PC-3 (cell line): ENCODE data around the gene KCNJ12. TPM values are rescaled to one million over a fixed set of nuclear protein-coding genes. Genes with fewer than 3 reads are reported as not detected.
"Not testable (repeated sequence)": the region's sequence is repeated elsewhere in the genome, so short reads cannot be mapped to it uniquely, and the experiment has no call there.

Source experiments
- ATAC-seq: fragments of 200-7000 bp; cut with Tn5 transposase; 2 replicates; pipeline ENCODE4 v1.9.1; 2020; ENCODE audit warnings: mild to moderate bottlenecking, moderate library complexity
- BruUV-seq: library from RNA; stranded (reverse); fragments of 400-500 nt; replicated peaks from 2 replicates; lab custom pipeline; 2021; lab: Mats Ljungman, UMichigan
- CTCF ChIA-PET: fragments of 300-600 bp; sonication (Branson Sonifier 250); formaldehyde crosslinking; loops from one replicate; lab custom pipeline; 2022; ENCODE audit warnings: antibody characterized with exemption; lab: Charles Lee
- POLR2A ChIA-PET: fragments of 300-600 bp; sonication (Branson Sonifier 250); formaldehyde crosslinking; loops from one replicate; lab custom pipeline; 2022; ENCODE audit warnings: antibody characterized with exemption; ENCODE audit not compliant: unreplicated experiment; lab: Charles Lee
- DNase-seq: peaks from one replicate; pipeline ENCODE4 v3.0.0-alpha.2; 2015
- H2AFZ ChIP-seq: fragments of 300-600 bp; sonication (generic); 2 replicates; pipeline ENCODE4 v1.6.0; 2016; ENCODE audit warnings: antibody characterized with exemption, low read length
- H3F3A ChIP-seq: fragments of 300-600 bp; sonication (generic); one replicate; pipeline ENCODE4 v1.6.0; 2017; ENCODE audit warnings: antibody characterized with exemption, low read length, control low read depth, mild to moderate bottlenecking; ENCODE audit not compliant: unreplicated experiment
- H3K27ac ChIP-seq: fragments of 300-600 bp; sonication (generic); 2 replicates; pipeline ENCODE4 v1.5.1; 2016; ENCODE audit warnings: mild to moderate bottlenecking, low read length
- H3K27me3 ChIP-seq: fragments of 300-600 bp; sonication (generic); 2 replicates; pipeline ENCODE4 v1.6.1; 2016; ENCODE audit warnings: low read length, mixed read lengths
- H3K36me3 ChIP-seq: fragments of 300-600 bp; sonication (generic); 2 replicates; pipeline ENCODE4 v1.6.1; 2016; ENCODE audit warnings: low read depth, mixed run types, low read length, mixed read lengths
- H3K4me1 ChIP-seq: fragments of 300-600 bp; sonication (generic); 2 replicates; pipeline ENCODE4 v1.5.1; 2016; ENCODE audit warnings: low read length; ENCODE audit not compliant: insufficient read depth
- H3K4me2 ChIP-seq: fragments of 300-600 bp; sonication (generic); 2 replicates; pipeline ENCODE4 v1.6.0; 2016; ENCODE audit warnings: low read length
- H3K4me3 ChIP-seq: fragments of 300-600 bp; sonication (generic); 2 replicates; pipeline ENCODE4 v1.5.1; 2016; ENCODE audit warnings: mild to moderate bottlenecking, low read length, mixed read lengths
- H3K79me2 ChIP-seq: fragments of 300-600 bp; sonication (generic); 2 replicates; pipeline ENCODE4 v1.6.1; 2017; ENCODE audit warnings: low read length, mixed read lengths
- H3K9ac ChIP-seq: fragments of 300-600 bp; sonication (generic); 2 replicates; pipeline ENCODE4 v1.6.0; 2016; ENCODE audit warnings: mild to moderate bottlenecking, low read length
- H3K9me2 ChIP-seq: fragments of 300-600 bp; sonication (generic); replicated peaks from 2 replicates; pipeline ENCODE4 v1.6.1; 2016; ENCODE audit warnings: mixed run types, low read length, mixed read lengths
- H3K9me3 ChIP-seq: fragments of 300-600 bp; sonication (generic); 2 replicates; pipeline ENCODE4 v1.6.1; 2016; ENCODE audit warnings: low read length, mixed read lengths
- H4K20me1 ChIP-seq: fragments of 300-600 bp; sonication (generic); 2 replicates; pipeline ENCODE4 v1.6.1; 2016; ENCODE audit warnings: low read length, mixed read lengths
- EZH2 ChIP-seq: fragments of 300-600 bp; sonication (generic); IDR thresholded peaks from one replicate; pipeline ENCODE4 v1.6.1; 2017; ENCODE audit warnings: antibody characterized with exemption, mild to moderate bottlenecking, low read length; ENCODE audit not compliant: unreplicated experiment
- EZH2phosphoT487 ChIP-seq: fragments of 300-600 bp; sonication (generic); IDR thresholded peaks from 2 replicates; pipeline ENCODE4 v1.6.1; 2018; ENCODE audit warnings: mild to moderate bottlenecking, antibody characterized with exemption, low read length, borderline replicate concordance
- intact Hi-C: fragments of 100-400 bp; cut with micrococcal nuclease; formaldehyde crosslinking; loops from 2 replicates; pipeline ENCODE4 v1.9.0; 2023
- total RNA-seq: library from RNA; depleted of rRNA; stranded (reverse); fragments of >200 nt; gene quantifications from 2 replicates; pipeline ENCODE4 v1.2.3, GENCODE V29; 2014
- TF ChIP-seq, protein P1 (sequence below): fragments of 300-600 bp; sonication (generic); conservative IDR thresholded peaks from 2 replicates; pipeline ENCODE4 v1.5.1; 2017; ENCODE audit warnings: antibody characterized with exemption, low read depth, mild to moderate bottlenecking, low read length

Gene KCNJ12
- total RNA-seq, 1 experiment from 2014 or later = 11.1 TPM

DNA sequence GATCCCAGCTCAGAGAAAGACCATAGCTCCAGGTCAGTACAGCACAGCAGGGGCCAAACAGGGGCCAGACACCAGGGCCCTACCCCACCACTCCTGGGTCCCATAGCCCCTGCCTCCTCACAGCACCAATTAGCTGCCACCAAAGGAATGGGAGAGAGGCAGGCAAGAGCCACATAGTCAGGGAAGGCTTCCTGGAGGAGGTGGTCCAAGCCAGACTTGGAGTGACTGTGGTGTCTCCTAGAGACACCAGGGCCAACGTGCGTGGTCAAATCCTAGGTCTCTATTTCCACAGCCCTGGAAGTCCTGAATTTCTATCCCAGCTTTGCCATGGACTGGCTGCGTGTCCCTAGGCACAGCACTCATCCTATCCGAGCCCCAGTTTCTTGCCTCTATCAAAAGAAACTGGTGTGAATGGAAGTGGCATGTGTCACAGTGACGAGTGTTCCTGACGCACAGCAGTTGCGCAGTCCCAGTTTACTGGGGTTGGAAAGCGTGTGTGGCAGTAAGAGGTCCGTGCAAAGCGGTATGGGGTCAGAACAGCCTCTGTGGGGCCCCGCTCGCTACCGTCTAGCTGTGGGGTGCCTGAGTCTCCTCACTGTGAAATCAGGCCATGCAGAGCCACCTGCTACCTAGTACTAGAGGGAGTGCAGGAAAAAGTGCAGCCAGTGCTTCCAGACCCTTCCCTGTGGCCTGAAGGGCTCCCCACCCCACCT lies 23.5 kb downstream of the KCNJ12 start:
- Histone ChIP-seq H3K9me2 (no peaks in the 10 kb centered on the region), H3K9me3 (no peaks in the 10 kb centered on the region), H3K4me3 (no peak overlapping the region), H3K36me3 (no peaks in the 10 kb centered on the region), H3K27ac (no peak overlapping the region), H4K20me1 (no peaks in the 10 kb centered on the region), H2AFZ (no peak overlapping the region), H3K4me1 (peaks cover 8% of the 10 kb centered on the region), H3K79me2 (no peaks in the 10 kb centered on the region), H3F3A (no peaks in the 10 kb centered on the region), H3K27me3 (no peaks in the 10 kb centered on the region), H3K4me2 (no peak overlapping the region), H3K9ac (no peak overlapping the region)
- DNase-seq (no peak), ATAC-seq (no peak)
- intact Hi-C loops = no loop called here
- TF ChIP-seq EZH2phosphoT487 = no peak
- TF ChIP-seq, protein P1, sequence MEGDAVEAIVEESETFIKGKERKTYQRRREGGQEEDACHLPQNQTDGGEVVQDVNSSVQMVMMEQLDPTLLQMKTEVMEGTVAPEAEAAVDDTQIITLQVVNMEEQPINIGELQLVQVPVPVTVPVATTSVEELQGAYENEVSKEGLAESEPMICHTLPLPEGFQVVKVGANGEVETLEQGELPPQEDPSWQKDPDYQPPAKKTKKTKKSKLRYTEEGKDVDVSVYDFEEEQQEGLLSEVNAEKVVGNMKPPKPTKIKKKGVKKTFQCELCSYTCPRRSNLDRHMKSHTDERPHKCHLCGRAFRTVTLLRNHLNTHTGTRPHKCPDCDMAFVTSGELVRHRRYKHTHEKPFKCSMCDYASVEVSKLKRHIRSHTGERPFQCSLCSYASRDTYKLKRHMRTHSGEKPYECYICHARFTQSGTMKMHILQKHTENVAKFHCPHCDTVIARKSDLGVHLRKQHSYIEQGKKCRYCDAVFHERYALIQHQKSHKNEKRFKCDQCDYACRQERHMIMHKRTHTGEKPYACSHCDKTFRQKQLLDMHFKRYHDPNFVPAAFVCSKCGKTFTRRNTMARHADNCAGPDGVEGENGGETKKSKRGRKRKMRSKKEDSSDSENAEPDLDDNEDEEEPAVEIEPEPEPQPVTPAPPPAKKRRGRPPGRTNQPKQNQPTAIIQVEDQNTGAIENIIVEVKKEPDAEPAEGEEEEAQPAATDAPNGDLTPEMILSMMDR = no peak
- TF ChIP-seq EZH2 = no peak
- no TSS peak for BruUV-seq
- CTCF ChIA-PET = no interaction called here
- POLR2A ChIA-PET = no interaction called here

DNA sequence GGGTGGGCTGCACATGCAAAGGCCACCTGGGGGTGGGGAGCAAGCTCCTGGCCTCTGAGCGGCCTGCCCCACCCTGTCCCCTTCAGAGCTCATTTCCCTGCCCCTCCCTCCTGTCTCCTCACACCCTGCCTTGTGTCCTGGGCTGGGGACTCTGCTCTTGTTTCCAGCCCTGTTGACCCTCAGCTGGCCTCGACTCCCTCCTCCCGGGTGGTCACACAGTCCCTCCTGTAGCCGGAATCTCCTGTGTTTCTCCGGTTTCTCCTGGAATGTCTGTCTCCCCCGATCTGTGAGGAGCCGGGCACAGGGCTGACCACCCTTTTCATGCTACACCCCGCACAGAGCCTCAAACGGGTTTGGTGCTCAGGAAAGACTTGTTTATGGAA lies 24.0 kb downstream of the KCNJ12 start:
- H3K4me3 ChIP-seq, ATAC-seq, H3F3A ChIP-seq, intact Hi-C loops, H3K79me2 ChIP-seq, H3K9me3 ChIP-seq, DNase-seq, POLR2A ChIA-PET, H3K4me1 ChIP-seq, H3K27ac ChIP-seq, H3K9ac ChIP-seq, BruUV-seq, H4K20me1 ChIP-seq, H3K9me2 ChIP-seq, H3K27me3 ChIP-seq, H3K4me2 ChIP-seq, CTCF ChIA-PET, H3K36me3 ChIP-seq, H2AFZ ChIP-seq: not testable (repeated sequence)

DNA sequence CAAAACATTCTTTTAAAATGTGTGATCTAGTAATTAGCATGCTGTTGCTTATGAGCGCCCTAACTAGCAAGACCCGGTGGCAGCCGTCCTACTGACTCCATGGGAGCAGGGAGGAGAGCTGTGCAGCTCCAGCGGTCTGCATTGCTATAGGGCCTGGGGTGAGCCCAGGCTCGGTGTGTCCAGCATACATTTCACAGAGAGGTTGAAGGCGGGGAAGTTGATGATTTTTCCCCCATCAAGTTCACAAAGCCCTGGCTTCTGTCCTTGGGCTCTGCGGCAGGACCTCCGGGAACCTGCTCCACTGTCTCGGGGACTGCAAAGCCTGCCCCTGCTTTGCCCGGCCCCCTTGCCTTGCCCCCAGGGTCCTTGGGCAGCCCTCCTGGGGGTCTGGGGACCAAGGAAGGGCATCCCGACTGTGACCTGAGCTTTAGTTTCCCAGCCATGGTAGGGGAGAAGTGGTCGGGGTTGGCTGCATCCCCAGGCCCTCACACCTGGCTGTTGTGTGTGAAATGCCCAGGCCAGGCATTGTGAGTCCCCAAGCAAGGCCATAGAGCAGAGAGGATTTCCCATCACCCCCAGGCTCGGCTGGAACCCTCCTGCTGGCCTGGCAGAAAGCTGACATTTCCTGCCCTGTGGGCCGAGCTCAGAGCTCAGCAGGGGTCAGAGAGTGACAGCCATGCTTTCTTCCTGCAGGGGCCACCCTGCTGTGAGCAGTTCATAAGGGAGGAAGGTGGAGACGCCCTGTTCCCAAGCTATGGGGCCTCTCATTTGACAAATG lies 24.8 kb downstream of the KCNJ12 start:
- no peaks in the 10 kb centered on the region for H3K9me2 ChIP-seq
- no peak overlapping the region for H2AFZ ChIP-seq
- no peaks in the 10 kb centered on the region for H3K79me2 ChIP-seq
- intact Hi-C loops = no loop called here
- no peaks in the 10 kb centered on the region for H4K20me1 ChIP-seq
- no peak for ATAC-seq
- no peaks in the 10 kb centered on the region for H3K9me3 ChIP-seq
- no peaks in the 10 kb centered on the region for H3K27me3 ChIP-seq
- ChIA-PET POLR2A (no interaction called here), CTCF (no interaction called here)
- no peak for DNase-seq
- TF ChIP-seq EZH2phosphoT487 = no peak
- TF ChIP-seq, protein P1 = no peak
- TF ChIP-seq EZH2 = no peak
- no peaks in the 10 kb centered on the region for H3F3A ChIP-seq
- H3K4me2 ChIP-seq = no peak overlapping the region
- H3K36me3 ChIP-seq = no peaks in the 10 kb centered on the region
- no TSS peak for BruUV-seq
- no peak overlapping the region for H3K27ac ChIP-seq
- H3K4me3 ChIP-seq = no peak overlapping the region
- H3K9ac ChIP-seq = no peak overlapping the region
- peaks cover 8% of the 10 kb centered on the region for H3K4me1 ChIP-seq

DNA sequence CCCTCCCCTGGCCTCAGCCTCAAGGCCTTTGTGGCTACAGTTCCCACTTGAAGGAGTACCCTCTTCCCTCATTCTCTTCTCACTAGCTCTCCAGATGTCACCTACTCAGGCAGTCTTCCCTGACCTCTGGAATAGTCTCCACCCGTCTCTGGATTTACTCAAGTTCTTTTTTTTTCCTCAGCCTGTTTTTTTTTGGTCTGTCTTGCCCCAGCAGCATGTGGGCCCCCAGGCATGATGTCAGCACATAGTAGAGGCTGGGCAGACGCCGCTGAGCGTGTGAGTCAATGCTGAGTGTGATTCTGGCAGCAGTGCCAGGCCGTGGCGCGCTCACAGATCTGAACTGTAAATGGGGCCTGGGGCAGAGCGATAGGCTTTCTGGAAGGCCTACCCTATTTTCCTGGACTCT lies 26.0 kb downstream of the KCNJ12 start:
- BruUV-seq, POLR2A ChIA-PET, H3K9me2 ChIP-seq, H3K79me2 ChIP-seq, intact Hi-C loops, H4K20me1 ChIP-seq, H3F3A ChIP-seq, H3K4me1 ChIP-seq, H3K27me3 ChIP-seq, CTCF ChIA-PET, H3K4me3 ChIP-seq, H3K36me3 ChIP-seq, H3K9me3 ChIP-seq: not testable (repeated sequence)
- Histone ChIP-seq H3K9ac (0 out of 2 replicates have a peak overlapping the region, but pooled peaks have one; percentile 20), H3K27ac (peak overlapping the region; percentile 65), H2AFZ (peak overlapping the region; percentile 83), H3K4me2 (peak overlapping the region; percentile 50)
- DNase-seq (peak; percentile 85), ATAC-seq (peak; percentile 97)

DNA sequence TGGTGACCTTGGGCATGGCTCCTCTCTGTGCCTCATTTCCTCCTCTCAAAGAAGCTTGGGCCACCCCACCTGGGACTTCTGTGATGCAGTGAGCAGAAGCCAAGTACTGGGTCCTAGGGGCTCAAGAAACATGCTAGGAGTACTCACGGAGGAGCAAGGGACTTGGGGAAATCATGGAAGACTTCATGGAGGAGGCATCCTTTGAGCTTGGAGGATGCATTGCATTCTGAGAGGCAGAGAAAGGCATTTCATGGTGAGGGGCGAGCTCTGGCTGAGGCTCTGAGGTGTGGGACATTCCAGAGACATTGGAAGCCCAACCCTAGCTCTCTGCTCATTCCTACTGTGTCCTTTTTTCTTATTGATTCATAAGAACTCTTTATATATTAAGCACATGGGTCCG lies 26.8 kb downstream of the KCNJ12 start:
- CTCF ChIA-PET, H3K4me3 ChIP-seq, H3K27me3 ChIP-seq, BruUV-seq, H3K36me3 ChIP-seq, H3K79me2 ChIP-seq, ATAC-seq, H3K9ac ChIP-seq, H3F3A ChIP-seq, H2AFZ ChIP-seq, H3K9me2 ChIP-seq, DNase-seq, intact Hi-C loops, H3K9me3 ChIP-seq, H3K27ac ChIP-seq, POLR2A ChIA-PET, H4K20me1 ChIP-seq, H3K4me1 ChIP-seq, H3K4me2 ChIP-seq: not testable (repeated sequence)
